SU-DHL-6 (cell line): Measurements from ENCODE around the gene VILL.

Experiments used
- H2AFZ ChIP-seq: fragments of 200-600 bp; sonication (generic); 2 replicates; pipeline ENCODE4 v1.6.1; 2014; ENCODE audit warnings: low read depth, mild to moderate bottlenecking, moderate library complexity, mixed read lengths, antibody characterized with exemption, low read length; ENCODE audit not compliant: severe bottlenecking
- H3F3A ChIP-seq: fragments of 200-600 bp; shearing (Covaris generic); 2 replicates; pipeline ENCODE4 v1.6.0; 2016; ENCODE audit warnings: antibody characterized with exemption, mild to moderate bottlenecking; ENCODE audit not compliant: insufficient read depth
- H3K27ac ChIP-seq: fragments of 200-600 bp; sonication (generic); 2 replicates; pipeline ENCODE4 v1.5.1; 2016; ENCODE audit warnings: low read depth, mild to moderate bottlenecking, low read length, moderate library complexity, mixed read lengths
- H3K27me3 ChIP-seq: fragments of 200-600 bp; sonication (generic), shearing (Covaris generic); 2 replicates; pipeline ENCODE4 v1.6.0; 2014; ENCODE audit warnings: mild to moderate bottlenecking, low read length
- H3K36me3 ChIP-seq: fragments of 200-600 bp; sonication (generic); 2 replicates; pipeline ENCODE4 v1.6.1; 2014; ENCODE audit warnings: mild to moderate bottlenecking, low read length, mixed read lengths
- H3K4me2 ChIP-seq: fragments of 300-600, 200-600 bp; shearing (Covaris generic), sonication (generic); 2 replicates; pipeline ENCODE4 v1.6.0; 2014; ENCODE audit warnings: low read length, low read depth, mild to moderate bottlenecking; ENCODE audit not compliant: poor library complexity, severe bottlenecking
- H3K4me3 ChIP-seq: fragments of 200-600 bp; sonication (generic); 2 replicates; pipeline ENCODE4 v1.5.1; 2014; ENCODE audit warnings: antibody characterized with exemption, low read length, mild to moderate bottlenecking, mixed read lengths; ENCODE audit not compliant: insufficient read depth, poor library complexity, severe bottlenecking
- H3K79me2 ChIP-seq: fragments of 200-600 bp; sonication (generic); 2 replicates; pipeline ENCODE4 v1.6.1; 2014; ENCODE audit warnings: mild to moderate bottlenecking, low read length, moderate library complexity; ENCODE audit not compliant: insufficient read depth
- H3K9ac ChIP-seq: fragments of 200-600 bp; sonication (generic); 2 replicates; pipeline ENCODE4 v1.7.0; 2014; ENCODE audit warnings: mild to moderate bottlenecking, low read length
- H3K9me2 ChIP-seq: fragments of 200-600 bp; sonication (generic); replicated peaks from 2 replicates; pipeline ENCODE4 v1.6.1; 2014; ENCODE audit warnings: low read length; ENCODE audit not compliant: insufficient read depth
- H3K9me3 ChIP-seq: fragments of 200-600 bp; sonication (generic); 2 replicates; pipeline ENCODE4 v1.6.1; 2014; ENCODE audit warnings: low read length, mixed read lengths; ENCODE audit not compliant: insufficient read depth
- H4K20me1 ChIP-seq: fragments of 200-600 bp; sonication (generic); 2 replicates; pipeline ENCODE4 v1.6.1; 2014; ENCODE audit warnings: low read depth, mild to moderate bottlenecking, antibody characterized with exemption, low read length, moderate library complexity, mixed read lengths
- EZH2phosphoT487 ChIP-seq: fragments of 200-600 bp; sonication (generic), shearing (Covaris generic); conservative IDR thresholded peaks from 2 replicates; pipeline ENCODE4 v1.6.1; 2018; ENCODE audit warnings: mild to moderate bottlenecking, antibody characterized with exemption, low read length, moderate library complexity, mixed read lengths
- TF ChIP-seq, protein P1 (sequence below): fragments of 200-600 bp; sonication (generic); IDR thresholded peaks from one replicate; pipeline ENCODE4 v1.5.1; 2017; ENCODE audit warnings: antibody characterized with exemption, mild to moderate bottlenecking, low read length, moderate library complexity; ENCODE audit not compliant: insufficient read depth, poor library complexity, severe bottlenecking

Gene VILL

DNA sequence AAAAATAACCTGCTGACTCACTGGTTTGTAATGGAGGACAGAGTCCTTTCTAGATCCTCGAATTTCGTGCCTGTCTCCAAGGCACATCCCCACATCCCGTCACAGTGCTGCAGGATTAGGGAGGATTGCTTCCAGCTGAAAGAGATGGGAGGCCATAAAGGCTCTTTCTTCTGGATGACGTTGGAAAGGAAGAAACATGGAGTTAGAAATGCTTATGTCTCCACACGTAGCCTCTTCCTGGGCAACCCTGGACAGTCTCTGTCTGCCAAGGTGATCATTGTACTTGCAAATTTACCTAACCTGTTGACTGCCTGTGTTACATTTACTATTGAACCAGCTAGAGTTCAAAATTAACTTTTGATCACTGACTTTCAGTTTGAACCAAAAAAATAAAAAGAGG lies 27.6 kb upstream of the VILL start:
- Histone ChIP-seq H3K9me2 (no peaks in the 10 kb centered on the region), H4K20me1 (no peaks in the 10 kb centered on the region), H3K4me3 (no peak overlapping the region), H2AFZ (no peak overlapping the region), H3K9me3 (no peaks in the 10 kb centered on the region), H3K4me2 (no peak overlapping the region), H3K36me3 (no peaks in the 10 kb centered on the region), H3K79me2 (no peaks in the 10 kb centered on the region), H3K27ac (no peak overlapping the region), H3F3A (no peaks in the 10 kb centered on the region), H3K27me3 (no peaks in the 10 kb centered on the region), H3K9ac (no peak overlapping the region)
- TF ChIP-seq EZH2phosphoT487 = no peak
- TF ChIP-seq, protein P1, sequence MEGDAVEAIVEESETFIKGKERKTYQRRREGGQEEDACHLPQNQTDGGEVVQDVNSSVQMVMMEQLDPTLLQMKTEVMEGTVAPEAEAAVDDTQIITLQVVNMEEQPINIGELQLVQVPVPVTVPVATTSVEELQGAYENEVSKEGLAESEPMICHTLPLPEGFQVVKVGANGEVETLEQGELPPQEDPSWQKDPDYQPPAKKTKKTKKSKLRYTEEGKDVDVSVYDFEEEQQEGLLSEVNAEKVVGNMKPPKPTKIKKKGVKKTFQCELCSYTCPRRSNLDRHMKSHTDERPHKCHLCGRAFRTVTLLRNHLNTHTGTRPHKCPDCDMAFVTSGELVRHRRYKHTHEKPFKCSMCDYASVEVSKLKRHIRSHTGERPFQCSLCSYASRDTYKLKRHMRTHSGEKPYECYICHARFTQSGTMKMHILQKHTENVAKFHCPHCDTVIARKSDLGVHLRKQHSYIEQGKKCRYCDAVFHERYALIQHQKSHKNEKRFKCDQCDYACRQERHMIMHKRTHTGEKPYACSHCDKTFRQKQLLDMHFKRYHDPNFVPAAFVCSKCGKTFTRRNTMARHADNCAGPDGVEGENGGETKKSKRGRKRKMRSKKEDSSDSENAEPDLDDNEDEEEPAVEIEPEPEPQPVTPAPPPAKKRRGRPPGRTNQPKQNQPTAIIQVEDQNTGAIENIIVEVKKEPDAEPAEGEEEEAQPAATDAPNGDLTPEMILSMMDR = no peak

DNA sequence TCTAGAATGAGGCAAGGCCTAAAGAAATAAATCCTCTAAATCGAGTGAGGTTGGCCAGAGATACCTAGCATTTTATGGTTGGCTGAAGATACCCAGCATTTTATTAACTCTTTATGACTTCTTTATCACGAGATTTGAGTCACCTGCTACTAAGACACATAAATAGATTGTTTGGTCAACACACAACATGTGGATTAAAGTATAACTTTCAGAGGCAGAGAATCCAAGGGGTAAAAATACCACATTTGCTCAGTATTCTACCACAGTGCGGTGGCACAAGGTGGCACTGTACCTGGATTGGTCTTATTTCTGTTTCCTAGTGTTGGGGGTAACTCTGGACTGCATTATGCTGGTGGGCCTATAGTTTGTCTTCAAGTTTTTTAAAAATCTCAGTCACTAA lies 27.0 kb upstream of the VILL start:
- no peak overlapping the region for H3K4me3 ChIP-seq
- H3K4me2 ChIP-seq = no peak overlapping the region
- H3K36me3 ChIP-seq = no peaks in the 10 kb centered on the region
- H3K9ac ChIP-seq = no peak overlapping the region
- H2AFZ ChIP-seq = no peak overlapping the region
- H4K20me1 ChIP-seq = no peaks in the 10 kb centered on the region
- no peak overlapping the region for H3K27ac ChIP-seq
- H3K79me2 ChIP-seq = no peaks in the 10 kb centered on the region
- no peaks in the 10 kb centered on the region for H3K9me2 ChIP-seq
- TF ChIP-seq, protein P1 = no peak
- TF ChIP-seq EZH2phosphoT487 = no peak
- H3K9me3 ChIP-seq = no peaks in the 10 kb centered on the region
- no peaks in the 10 kb centered on the region for H3K27me3 ChIP-seq
- H3F3A ChIP-seq = no peaks in the 10 kb centered on the region

DNA sequence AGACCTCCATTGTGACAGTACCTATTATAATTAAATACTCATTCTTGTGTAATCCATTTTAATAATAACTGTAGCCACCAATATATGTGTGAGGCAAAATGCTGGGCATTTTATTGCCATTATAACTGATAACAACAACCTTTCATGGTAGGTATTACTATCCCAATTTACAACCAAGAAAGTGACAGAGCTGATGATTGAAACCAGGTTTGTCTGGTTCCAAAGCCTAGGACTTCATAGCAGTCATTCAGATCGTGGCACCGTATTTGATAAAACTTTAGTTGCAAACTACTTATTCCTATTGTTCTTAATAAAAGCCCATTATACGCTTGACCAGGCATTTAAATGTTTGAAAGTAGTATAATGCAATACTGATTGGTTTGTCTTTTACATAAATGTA lies 26.4 kb upstream of the VILL start:
- Histone ChIP-seq H3K27ac (no peak overlapping the region), H3K4me3 (no peak overlapping the region), H2AFZ (no peak overlapping the region), H4K20me1 (no peaks in the 10 kb centered on the region), H3K4me2 (no peak overlapping the region), H3K79me2 (no peaks in the 10 kb centered on the region), H3K36me3 (no peaks in the 10 kb centered on the region), H3K9me2 (no peaks in the 10 kb centered on the region), H3K27me3 (no peaks in the 10 kb centered on the region), H3K9ac (no peak overlapping the region), H3F3A (no peaks in the 10 kb centered on the region), H3K9me3 (no peaks in the 10 kb centered on the region)
- TF ChIP-seq, protein P1 = no peak
- no peak for TF ChIP-seq EZH2phosphoT487
